HG02870 (cell line): Measurements from ENCODE around the gene GLT1D1.

Experiments used
- ATAC-seq: cut with Tn5 transposase; IDR thresholded peaks from one replicate; pipeline ENCODE4 v1.9.1; 2021; ENCODE audit warnings: mild to moderate bottlenecking, moderate library complexity; ENCODE audit not compliant: unreplicated experiment

Gene GLT1D1

DNA sequence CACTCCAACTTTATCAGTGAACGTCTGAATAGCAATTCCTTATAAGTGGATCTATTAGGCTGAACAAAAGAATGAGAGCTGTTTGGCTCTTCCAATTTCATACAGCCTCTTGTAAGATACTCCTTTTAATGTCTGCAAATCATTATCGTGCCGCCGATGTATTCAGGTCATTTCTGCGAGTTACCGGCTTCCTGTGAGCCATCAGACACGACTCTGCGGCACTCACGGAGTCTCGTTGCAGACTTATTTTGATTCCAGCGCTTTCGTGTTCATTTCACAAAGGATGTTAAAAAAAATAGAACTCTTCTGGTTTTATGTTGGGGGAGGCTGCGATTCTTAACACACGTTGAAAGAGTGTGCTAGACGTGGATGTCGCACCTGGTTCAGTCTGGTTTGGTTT lies 106.6 kb downstream of the GLT1D1 start:
- ATAC-seq, result no peak

DNA sequence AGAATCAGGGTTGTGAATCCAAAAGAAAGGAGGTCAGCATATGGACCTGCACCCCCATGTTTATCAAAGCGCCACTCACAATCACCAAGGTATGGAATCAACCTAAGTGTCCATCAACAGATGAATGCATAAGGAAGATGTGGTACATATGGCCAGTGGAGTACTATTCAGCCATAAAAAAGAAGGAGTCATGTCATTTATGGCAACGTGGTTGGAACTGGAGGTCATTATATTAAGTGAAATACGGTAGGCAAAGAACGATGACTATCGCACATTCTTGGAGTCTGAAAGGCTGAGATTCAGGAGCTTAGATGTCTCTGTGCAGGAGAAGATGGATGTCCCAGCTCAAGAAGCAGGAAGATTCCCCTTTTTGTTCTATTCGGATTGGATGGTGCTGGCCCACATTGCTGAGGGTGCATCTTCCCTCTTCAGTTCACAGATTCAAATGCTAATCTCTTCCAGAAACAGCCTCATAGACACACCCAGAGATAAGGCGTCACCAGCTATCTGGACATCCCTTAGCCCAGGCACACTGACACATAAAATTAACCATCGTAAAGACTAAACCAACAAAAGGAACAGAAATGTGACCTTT lies 108.1 kb downstream of the GLT1D1 start:
- no peak for ATAC-seq

DNA sequence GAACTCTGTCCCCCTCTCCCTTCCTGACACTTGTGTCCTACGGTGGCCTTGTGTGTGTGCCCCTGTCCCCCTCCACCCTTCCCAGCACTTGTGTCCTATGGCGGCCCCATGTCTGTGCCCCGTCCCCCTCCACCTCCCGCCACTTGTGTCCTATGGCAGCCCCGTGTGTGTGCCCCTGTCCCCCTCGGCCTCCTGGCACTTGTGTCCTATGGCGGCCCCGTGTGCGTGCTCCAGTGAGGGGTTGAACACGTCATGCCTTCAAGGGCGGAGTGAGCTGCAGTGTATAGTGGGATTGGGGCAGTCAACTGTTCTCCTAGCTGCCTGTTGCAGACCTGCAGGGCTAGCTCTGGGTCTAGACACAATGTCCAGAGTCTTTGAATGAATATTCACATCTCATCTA lies 108.7 kb downstream of the GLT1D1 start:
- no peak for ATAC-seq

DNA sequence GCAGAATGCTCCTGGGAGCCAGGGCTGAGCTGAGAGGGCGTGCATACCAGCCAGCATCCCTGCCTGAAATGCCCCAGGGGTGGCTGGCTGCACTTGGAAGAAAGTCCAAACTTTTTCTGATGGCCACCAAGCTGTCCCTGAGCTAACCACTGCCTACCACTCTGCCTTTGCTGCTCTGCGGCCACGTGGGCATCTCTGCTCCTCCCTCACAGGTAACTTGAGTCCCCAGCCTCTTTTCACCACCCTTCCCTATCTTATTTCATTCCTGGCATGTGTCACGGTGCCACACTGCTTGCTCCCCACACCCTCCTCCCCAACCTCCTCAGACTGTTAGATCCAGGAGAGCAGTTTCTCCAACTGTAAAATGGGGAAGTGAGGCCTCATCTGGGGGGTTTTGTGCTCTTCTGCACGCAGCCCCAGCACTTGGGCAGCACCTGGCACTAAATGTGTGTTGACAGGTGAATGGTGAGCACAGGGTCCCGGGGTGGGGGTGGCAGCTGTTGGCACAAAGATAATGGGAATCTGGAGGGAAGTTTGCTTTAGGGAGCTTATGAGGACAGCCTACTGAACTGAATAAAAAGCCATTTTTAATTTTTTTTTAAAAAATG lies 113.0 kb downstream of the GLT1D1 start:
- no peak for ATAC-seq

DNA sequence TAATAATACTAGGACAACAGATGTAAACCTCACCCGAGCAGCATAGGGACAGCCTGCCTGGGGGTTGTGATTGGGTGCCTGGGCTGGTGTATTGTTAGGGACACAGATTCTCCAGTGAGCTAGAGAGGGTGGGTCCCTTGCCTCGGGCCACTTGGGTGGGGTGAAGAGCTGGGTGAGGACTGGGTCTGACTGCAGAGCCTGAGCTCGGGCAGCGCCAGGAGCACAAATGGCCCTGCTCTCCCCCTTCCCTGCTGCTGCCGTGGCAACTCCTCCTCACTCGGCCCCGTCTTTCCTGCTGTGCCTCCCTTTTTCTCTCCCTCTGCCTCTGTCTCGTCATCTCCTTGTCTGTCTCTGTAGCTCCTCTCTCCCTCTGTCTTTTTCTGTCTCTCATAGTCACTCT lies 115.4 kb downstream of the GLT1D1 start:
- no peak for ATAC-seq

DNA sequence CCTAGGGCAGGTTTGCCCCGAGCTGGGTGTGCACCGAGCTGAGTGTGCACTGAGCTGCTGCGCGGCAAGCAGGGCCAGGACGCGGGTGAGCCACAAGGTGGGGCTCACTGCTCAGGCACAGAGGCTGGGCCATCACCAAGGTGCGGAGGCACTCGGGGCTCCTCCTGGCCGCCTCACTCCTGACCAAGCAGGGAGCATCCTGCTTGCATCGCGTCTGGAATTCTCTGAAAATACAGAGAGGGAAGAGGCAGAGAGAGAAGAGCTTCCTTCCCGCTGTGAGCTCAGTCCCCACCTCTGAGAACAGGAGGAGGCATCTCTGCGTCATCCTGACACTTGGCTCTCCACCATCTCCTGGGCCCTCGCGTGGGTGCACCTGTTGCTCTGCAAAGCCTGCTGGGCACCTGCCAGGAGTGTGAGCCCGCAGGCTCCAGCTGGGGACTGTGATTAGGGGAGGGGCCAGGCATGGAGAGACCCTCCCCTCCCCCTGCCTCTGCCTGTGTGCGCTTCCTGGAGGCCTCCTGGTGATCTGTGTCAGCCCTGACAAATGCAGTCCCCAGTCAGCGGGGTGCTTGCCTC lies 116.3 kb downstream of the GLT1D1 start:
- peak; percentile 65 for ATAC-seq

DNA sequence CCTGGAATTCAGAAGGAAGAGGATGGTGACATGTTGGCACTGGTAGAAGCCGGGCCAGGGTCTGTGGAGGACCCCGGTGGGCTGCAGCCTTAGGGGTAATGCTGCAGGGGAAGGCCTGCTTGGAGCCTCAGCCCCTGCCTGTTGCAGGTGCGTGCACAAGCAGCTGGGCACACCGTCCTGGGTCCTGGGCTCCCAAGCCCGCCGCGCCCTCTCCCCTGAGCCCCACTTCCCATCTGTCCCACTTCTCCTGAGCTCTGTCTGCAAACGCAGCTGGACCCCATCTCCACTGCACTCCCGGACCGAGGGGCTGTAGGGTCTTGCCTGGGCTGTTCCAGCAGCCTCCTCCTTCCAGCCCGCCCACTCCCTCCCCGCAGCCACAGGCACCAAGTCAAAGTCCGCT lies 116.8 kb downstream of the GLT1D1 start:
- no peak for ATAC-seq

DNA sequence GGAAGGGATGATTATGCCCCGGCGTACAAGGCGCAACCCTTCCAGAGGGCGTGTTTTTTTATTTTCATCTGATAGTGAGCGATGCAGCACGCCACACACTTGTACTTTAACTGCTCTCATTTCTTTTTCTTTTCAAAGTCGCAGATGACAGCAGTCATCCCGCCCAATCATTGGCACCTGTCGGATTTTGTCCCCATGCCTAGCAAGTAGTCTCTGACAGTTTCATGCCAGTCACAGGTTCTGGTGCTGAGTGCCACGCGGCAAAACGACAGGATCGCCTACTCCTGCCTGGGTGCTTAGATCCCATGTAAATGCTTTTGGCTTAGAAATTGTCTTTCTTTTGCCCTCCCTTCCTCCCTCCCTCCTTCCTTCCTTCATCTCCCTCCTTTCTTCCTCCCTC lies 117.7 kb downstream of the GLT1D1 start:
- no peak for ATAC-seq

DNA sequence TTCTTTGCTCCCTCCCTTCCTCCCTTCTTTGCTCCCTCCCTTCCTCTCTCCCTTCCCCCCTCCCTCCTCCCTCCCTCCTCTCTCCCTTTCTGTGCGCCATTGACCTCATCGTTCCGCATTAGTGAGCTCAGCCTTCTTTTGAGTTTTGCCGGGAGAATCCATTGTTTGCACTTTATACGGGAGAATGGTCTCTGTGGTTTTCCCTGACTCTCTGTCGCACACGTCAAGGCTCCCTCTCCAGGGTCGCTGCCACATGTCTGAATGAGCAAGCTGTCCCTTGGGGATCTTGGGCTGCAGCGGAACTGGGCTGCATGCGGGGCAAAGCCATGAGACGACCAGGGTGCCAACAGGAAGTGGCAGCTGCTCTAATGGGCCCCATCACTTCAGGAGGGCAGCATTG lies 118.5 kb downstream of the GLT1D1 start:
- no peak for ATAC-seq

DNA sequence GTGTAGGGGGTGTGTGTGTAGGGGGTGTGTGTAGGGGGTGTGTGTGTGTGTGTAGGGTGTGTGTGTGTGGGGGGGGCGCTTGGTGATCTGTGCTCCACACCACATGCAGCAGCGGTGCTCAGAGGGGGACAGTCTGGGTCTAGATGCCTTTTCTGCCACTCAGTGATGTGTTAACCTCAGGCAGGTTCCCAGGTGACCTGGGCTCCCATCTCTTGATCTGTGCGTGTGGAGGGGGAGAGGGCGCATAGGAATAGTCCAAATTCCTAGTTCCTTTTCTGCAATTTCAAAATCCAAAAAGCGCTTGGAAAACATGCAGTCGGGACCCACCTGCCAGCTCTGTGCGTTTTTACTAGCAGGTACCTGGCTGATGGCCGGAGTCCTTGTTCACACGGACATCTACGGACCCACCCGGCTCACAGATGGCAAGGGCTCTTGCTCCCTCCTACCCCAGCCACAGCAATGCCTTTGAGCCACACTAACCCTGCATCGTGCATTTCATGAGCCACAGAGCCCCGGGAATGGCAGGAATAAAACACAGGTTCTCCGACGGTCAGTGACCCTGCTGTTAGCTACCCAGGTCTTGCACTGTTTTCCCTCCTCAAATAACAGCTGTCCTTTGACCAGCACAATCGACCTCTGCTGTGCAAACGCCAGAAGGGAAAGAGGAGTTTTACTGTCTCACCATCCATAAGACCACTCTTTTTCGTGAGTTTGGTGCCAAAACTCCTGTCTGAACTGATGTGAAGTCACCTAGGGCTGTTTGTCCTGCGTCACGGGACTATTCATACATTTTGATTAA lies 120.8 kb downstream of the GLT1D1 start:
- no peak for ATAC-seq

DNA sequence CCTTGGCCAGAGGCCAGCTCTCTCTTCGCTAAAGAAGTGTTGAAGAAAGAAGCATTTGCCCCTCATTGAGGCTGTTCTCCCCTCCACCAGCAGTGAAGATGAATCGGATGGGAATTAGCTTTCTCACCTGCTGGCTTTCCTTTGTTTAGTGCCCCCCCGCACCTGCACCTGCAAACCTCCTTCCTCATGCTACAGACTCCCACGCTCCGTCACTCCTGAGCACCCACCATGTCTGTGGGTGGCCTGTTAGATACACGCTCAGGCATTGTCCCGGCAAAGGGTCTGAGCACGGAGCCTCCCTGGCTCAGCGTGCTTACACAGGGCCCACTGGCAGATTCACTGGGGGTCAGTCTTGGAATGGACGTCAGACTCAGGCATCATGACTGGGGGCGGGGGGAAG lies 121.6 kb downstream of the GLT1D1 start:
- ATAC-seq, result no peak

DNA sequence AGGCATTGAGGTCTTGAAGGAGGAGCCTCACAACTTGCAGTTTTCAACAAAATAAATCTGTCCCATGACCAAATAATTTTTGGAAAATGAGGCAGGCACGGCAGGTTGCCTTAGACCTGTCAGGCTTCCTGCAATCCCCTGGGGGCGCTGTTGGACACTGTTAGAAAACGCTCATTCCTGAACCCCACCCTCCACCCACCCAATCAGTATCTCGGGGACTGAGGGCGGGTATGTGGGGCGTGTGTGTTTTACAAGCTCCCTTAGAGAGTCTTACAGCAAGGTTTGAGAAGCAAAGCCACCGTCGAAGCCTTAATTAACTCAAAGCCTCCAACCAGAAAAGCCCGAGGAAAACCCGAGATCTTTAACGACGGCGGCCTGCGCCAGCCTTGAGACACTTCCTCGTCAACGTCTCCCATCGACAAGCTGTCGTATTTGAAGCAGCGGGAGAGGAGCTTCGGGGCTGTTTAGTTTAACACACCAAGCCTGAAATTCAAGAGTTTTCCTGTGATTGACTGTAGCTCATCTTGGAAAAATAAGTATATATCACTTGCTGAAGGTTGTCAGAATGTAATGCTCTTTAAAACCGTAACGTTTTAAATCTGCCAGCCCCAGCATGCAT lies 123.0 kb downstream of the GLT1D1 start:
- ATAC-seq, result no peak

DNA sequence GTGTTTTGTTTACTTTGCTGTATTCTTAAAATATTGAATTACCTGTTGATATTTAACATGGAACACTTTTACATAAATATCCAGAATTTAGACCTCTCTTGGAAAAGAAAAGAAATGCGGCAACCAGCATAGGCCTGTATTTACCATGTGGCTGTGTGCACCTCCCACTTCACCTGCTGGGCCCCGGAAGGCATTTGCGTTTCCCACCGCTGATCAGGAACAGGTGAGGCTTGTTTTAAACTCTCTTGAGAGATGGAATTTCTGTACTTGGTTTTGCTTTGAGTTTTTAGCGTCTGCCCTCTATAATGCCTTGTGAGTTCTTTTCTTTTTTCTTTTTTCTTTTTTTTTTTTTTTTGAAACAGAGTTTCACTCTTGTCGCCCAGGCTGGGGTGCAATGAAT lies 124.2 kb downstream of the GLT1D1 start:
- no peak for ATAC-seq

DNA sequence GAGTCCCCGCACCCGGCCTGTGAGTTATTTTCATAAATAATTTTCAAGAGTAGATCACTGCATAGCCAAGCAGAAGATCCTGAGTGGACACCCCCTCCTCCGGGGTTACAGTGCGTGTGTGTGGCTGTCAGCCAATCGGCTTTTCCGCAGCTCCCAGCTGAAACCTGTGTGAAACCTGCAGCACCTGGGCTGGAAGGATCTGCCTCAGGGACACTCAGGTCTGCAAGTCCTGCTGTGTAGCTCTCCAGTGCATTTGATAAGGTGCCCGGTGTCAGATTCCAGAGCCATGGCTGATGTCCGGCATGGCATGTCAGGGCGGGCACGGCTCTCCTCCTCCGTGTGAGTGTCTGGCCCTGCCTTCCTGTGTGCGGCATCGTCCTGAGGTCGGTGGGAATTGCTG lies 124.8 kb downstream of the GLT1D1 start:
- no peak for ATAC-seq

DNA sequence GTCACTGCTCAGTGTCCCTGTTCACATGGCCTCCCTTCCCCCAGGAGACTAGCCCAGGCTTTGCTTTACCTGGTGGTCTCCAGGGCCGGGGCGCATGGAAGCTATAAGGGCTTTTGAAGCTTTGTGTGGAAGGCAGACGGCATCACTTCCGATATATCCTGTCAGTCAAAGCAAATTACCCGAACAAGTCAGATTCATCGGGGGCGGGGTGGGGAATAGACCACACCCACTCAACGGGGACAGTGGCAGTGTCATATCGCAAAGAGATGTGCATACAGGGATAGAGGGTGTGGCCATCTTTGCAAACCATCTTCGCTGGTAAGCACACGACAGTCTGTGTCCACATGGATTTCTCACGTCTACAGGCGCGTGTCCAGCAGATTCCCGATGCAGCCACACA lies 127.3 kb downstream of the GLT1D1 start:
- ATAC-seq, result no peak

DNA sequence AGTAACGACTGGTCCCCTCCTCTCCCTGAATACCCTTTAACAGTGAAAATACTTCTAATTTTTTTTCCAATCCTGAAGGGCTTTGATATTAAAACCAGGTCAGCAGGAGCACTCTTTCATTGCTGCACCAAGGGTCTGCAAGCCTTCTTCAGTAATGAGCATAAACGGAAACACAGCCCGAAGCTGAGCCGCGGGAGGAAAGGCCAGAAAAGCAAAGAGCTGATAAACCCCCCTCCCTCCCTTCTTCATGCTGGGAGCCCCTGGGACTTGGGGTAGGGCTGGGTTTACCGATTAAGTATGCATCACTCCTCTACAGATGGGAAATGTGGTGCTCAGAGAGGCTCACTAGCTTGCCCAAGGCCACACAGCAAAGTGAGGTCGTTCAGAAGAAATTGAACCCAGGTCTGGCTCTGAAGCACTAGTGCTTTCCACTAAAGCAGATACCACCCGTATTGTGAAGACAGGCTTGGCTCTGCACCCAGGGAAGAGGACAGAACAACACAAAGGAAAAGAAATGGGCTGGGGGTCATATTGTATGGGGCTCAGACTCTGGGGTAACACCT lies 128.8 kb downstream of the GLT1D1 start:
- ATAC-seq, result no peak

DNA sequence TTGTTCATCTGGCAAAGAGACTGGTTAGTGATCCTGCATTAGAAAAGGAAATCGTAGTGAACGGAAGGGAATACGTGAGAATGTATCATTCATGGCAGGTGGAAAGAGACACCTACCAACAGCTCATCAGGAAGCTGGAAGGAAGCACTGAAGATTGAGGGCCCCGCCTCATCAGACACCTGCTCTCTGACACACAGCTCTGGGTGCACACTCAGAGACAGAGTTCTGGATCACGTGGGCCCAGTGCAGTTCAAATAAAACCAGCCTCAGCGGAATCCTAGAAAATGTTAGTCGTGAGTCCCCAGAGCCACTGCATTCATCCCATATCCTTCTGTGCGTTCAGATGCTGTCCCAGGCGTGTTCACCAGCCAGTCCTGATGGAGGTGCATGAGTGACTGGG lies 129.7 kb downstream of the GLT1D1 start:
- no peak for ATAC-seq

DNA sequence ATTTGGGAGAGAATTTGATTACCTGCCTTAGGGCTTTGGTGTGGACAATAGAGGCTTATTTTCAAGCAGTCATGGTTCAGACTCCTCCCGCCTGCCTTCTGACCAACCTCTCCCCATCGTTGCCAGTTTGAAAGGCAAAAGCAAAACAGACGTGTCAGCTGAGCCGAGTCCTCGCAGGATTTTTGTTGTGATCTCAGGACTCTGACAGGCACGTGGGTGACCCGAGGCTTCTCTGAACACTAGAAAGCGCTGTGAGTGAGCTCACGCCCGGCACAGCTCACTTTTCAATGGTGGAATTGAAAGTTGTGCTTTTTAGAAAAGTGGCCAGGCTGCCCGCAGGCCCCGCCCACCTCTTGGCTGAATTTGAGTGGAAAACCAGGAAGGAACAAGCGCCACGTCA lies 130.1 kb downstream of the GLT1D1 start:
- no peak for ATAC-seq

DNA sequence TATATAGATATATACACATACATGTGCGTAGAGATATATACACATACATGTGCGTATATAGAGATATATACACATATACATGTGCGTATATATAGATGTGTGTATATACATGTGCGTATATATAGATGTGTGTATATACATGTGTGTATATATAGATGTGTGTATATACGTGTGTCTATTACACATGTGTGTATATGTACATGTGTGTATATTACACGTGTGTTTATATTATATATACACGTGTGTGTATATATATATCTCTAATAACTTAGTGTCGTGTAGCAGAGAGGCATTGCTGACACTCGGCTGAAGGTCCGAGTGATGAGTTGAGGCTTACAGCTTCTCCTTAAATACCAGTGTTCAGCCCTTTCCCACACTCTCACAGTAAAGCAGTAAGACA lies 133.7 kb downstream of the GLT1D1 start:
- ATAC-seq, result no peak

DNA sequence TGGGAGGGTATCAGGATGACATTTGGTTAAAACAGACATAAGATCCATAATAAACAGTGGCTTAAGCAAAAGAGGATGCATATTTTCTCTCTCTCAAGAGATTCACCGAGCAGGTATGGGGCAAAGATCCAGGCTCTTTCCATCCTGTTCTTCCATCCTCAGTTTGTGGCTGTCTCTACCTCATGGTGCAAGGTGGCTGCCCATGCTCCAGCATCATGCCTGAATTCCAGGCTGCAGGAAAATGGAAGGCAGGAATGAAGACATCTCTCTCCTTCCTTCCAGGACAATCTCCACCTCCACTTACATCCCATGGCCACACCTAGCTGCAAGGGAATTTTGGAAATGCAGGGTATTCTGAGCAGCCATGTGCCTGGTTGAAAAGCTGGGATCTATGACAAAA lies 136.0 kb downstream of the GLT1D1 start:
- ATAC-seq, result no peak

DNA sequence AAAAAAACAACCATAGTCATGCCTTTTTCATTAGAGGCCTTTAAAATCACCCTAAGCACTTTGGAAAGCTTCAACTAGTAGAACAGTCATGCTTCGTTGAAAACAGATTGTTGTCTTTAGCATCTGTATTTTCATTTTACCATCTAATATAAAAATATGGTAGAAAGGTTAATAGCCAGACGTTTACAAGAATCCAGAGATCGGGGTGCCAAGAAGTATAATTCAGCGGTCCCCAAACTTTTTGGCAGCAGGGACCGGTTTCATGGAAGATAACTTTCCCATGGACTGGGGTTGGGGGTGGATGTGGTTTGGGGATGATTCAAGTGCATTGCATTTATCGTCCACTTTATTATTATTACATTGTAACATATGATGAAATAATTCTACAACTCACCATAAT lies 138.4 kb downstream of the GLT1D1 start:
- no peak for ATAC-seq
